RKO (cell line): ENCODE measurements around the gene PNKP.

ENCODE experiments used
- DNase-seq: peaks from one replicate; pipeline ENCODE4 v3.0.0-alpha.2; 2016; ENCODE audit warnings: low spot score

The PNKP gene

GRCh38 chr19:49859682-49860335, 7.6 kb downstream of the PNKP start:
- no peak for DNase-seq

GRCh38 chr19:49858088-49858985, 9.0 kb downstream of the PNKP start:
- DNase-seq, result peak; percentile 30

GRCh38 chr19:49857838-49858087, 9.6 kb downstream of the PNKP start:
- DNase-seq, result no peak

GRCh38 chr19:49857061-49857837, 10.1 kb downstream of the PNKP start:
- peak; percentile 26 for DNase-seq

GRCh38 chr19:49856574-49857021, 10.8 kb downstream of the PNKP start:
- DNase-seq, result peak; percentile 47

GRCh38 chr19:49855676-49856573, 11.5 kb downstream of the PNKP start:
- peak; percentile 25 for DNase-seq

GRCh38 chr19:49855277-49855675, 12.1 kb downstream of the PNKP start:
- no peak for DNase-seq

- DNase-seq, result no peak
Measured at GRCh38 chr19:49854378-49855263, 12.8 kb downstream of the PNKP start.

- no peak for DNase-seq
Measured at GRCh38 chr19:49853852-49854377, 13.5 kb downstream of the PNKP start.

GRCh38 chr19:49852631-49853126, 14.7 kb downstream of the PNKP start:
- DNase-seq, result peak; percentile 44

GRCh38 chr19:49851456-49852259, 15.7 kb downstream of the PNKP start:
- DNase-seq, result peak; percentile 59

GRCh38 chr19:49850487-49851342, 16.7 kb downstream of the PNKP start, which contains the start of gene PTOV1:
PTOV1 (plus strand) TSS chr19:49851159.
- peak; percentile 92 for DNase-seq

GRCh38 chr19:49850221-49850486, 17.2 kb downstream of the PNKP start:
- no peak for DNase-seq

- DNase-seq, result peak; percentile 57
Measured at GRCh38 chr19:49849433-49850220, 17.7 kb downstream of the PNKP start.

GRCh38 chr19:49848938-49849337, 18.4 kb downstream of the PNKP start:
- DNase-seq, result no peak

GRCh38 chr19:49847731-49848696, 19.4 kb downstream of the PNKP start:
- DNase-seq, result peak; percentile 89

GRCh38 chr19:49846408-49846807, 21.0 kb downstream of the PNKP start:
- DNase-seq, result no peak
